Stimulated activated naive B cell treated with anti-CD40 and anti-IgM and Interleukin-4, amounts not matched to agents 10 μg/mL and 1 μg/mL and 100 μg/mL, for 72 hours (primary cell): ENCODE measurements around the gene SNAPIN.

Experiments used
- ATAC-seq, 2 donors: fragments of 150-1000 bp; cut with Tn5 transposase; replicated peaks; 2 replicates each; pipeline ENCODE4 v1.10.0; 2021; ENCODE audit warnings: moderate library complexity in 1 of 2
- DNase-seq: peaks from one replicate; pipeline ENCODE4 v3.0.0; 2021
- H3K27ac Mint-ChIP-seq: one replicate; pipeline ENCODE4 v1.8.0; 2022; ENCODE audit warnings: mild to moderate bottlenecking, mixed read lengths
- H3K27me3 Mint-ChIP-seq, 2 donors: one replicate each; pipeline ENCODE4 v1.8.0; 2022; ENCODE audit warnings: mixed read lengths in 2 of 2
- H3K36me3 Mint-ChIP-seq, 2 donors: one replicate each; pipeline ENCODE4 v1.8.0; 2022; ENCODE audit warnings: mixed read lengths in 2 of 2, mild to moderate bottlenecking in 1 of 2
- H3K4me1 Mint-ChIP-seq, 2 donors: one replicate each; pipeline ENCODE4 v1.8.0; 2022; ENCODE audit warnings: mixed read lengths in 2 of 2, mild to moderate bottlenecking in 1 of 2
- H3K4me3 Mint-ChIP-seq, 2 donors: one replicate each; pipeline ENCODE4 v1.8.0; 2022; ENCODE audit warnings: mild to moderate bottlenecking in 2 of 2, mixed read lengths in 2 of 2, moderate library complexity in 1 of 2
- H3K9me3 Mint-ChIP-seq, 2 donors: one replicate each; pipeline ENCODE4 v1.8.0; 2022; ENCODE audit warnings: mixed read lengths in 2 of 2, mild to moderate bottlenecking in 1 of 2

The SNAPIN gene

GRCh38 chr1:153616144-153616916, 42.2 kb upstream of the SNAPIN start, which contains the start of gene S100A14:
TSS of gene S100A14 (minus strand) at chr1:153616325. CDS start at chr1:153615858, 467 bp downstream.
- peaks cover 19 to 31% of the 10 kb centered on the region in 2 donors for H3K4me1 Mint-ChIP-seq
- ATAC-seq = peak; percentile 37 to 53
- H3K36me3 Mint-ChIP-seq = peaks cover 0 to 3% of the 10 kb centered on the region in 2 donors
- DNase-seq = no peak
- peaks cover 0 to 5% of the 10 kb centered on the region in 2 donors for H3K27me3 Mint-ChIP-seq
- no peaks in the 10 kb centered on the region for H3K9me3 Mint-ChIP-seq
- H3K27ac Mint-ChIP-seq = peak within 1 kb of the TSS; percentile 74
- H3K4me3 Mint-ChIP-seq = no peak within 1 kb of the TSS

GRCh38 chr1:153616917-153617311, 41.6 kb upstream of the SNAPIN start:
- no peak for ATAC-seq

GRCh38 chr1:153617663-153618062, 40.8 kb upstream of the SNAPIN start:
- peak; percentile 91 to 94 for ATAC-seq
- DNase-seq = peak; percentile 50
- Mint-ChIP-seq H3K27ac (peak overlapping the region; percentile 74), H3K9me3 (no peaks in the 10 kb centered on the region), H3K4me1 (peaks cover 19 to 32% of the 10 kb centered on the region in 2 donors), H3K27me3 (peaks cover 0 to 5% of the 10 kb centered on the region in 2 donors), H3K36me3 (peaks cover 0 to 3% of the 10 kb centered on the region in 2 donors), H3K4me3 (no peak overlapping the region)

More at GRCh38 chr1:153616917-153617311, 41.6 kb upstream of the SNAPIN start:
- Mint-ChIP-seq H3K36me3 (peaks cover 0 to 3% of the 10 kb centered on the region in 2 donors), H3K4me3 (no peak overlapping the region), H3K27ac (peak overlapping the region; percentile 74), H3K27me3 (peaks cover 0 to 5% of the 10 kb centered on the region in 2 donors), H3K9me3 (no peaks in the 10 kb centered on the region), H3K4me1 (peaks cover 19 to 31% of the 10 kb centered on the region in 2 donors)
- DNase-seq = no peak

- H3K4me1 Mint-ChIP-seq = peaks cover 19 to 38% of the 10 kb centered on the region in 2 donors
- no peak for DNase-seq
- H3K36me3 Mint-ChIP-seq = peaks cover 0 to 3% of the 10 kb centered on the region in 2 donors
- ATAC-seq = no peak
- H3K9me3 Mint-ChIP-seq = no peaks in the 10 kb centered on the region
- H3K27ac Mint-ChIP-seq = no peak overlapping the region
- H3K4me3 Mint-ChIP-seq = no peak overlapping the region
- H3K27me3 Mint-ChIP-seq = peaks cover 0 to 5% of the 10 kb centered on the region in 2 donors
These were observed 39.3 kb upstream of the SNAPIN start for GRCh38 chr1:153619171-153619570.

- Mint-ChIP-seq H3K4me1 (peaks cover 15 to 25% of the 10 kb centered on the region in 2 donors), H3K9me3 (no peaks in the 10 kb centered on the region), H3K27ac (no peak overlapping the region)
These were observed 35.4 kb upstream of the SNAPIN start for GRCh38 chr1:153623101-153623500.

GRCh38 chr1:153624965-153625611, 33.4 kb upstream of the SNAPIN start:
- H3K9me3 Mint-ChIP-seq = no peaks in the 10 kb centered on the region
- H3K27ac Mint-ChIP-seq = no peak overlapping the region

More at GRCh38 chr1:153623101-153623500, 35.4 kb upstream of the SNAPIN start:
- Mint-ChIP-seq H3K4me3 (no peak overlapping the region), H3K36me3 (peaks cover 0 to 3% of the 10 kb centered on the region in 2 donors), H3K27me3 (peaks cover 0 to 4% of the 10 kb centered on the region in 2 donors)
- DNase-seq = no peak
- no peak for ATAC-seq

GRCh38 chr1:153626477-153626903, 32.0 kb upstream of the SNAPIN start:
- no peak for ATAC-seq
- no peak for DNase-seq
- Mint-ChIP-seq H3K4me3 (peak overlapping the region in 1 of 2 donors; percentile 66), H3K27ac (peak overlapping the region; percentile 70), H3K27me3 (peaks cover 0 to 4% of the 10 kb centered on the region in 2 donors), H3K4me1 (peaks cover 20 to 43% of the 10 kb centered on the region in 2 donors), H3K9me3 (no peaks in the 10 kb centered on the region), H3K36me3 (no peaks in the 10 kb centered on the region)

More at GRCh38 chr1:153624965-153625611, 33.4 kb upstream of the SNAPIN start:
- H3K4me3 Mint-ChIP-seq = no peak overlapping the region
- H3K27me3 Mint-ChIP-seq = peaks cover 0 to 4% of the 10 kb centered on the region in 2 donors
- no peak for DNase-seq
- ATAC-seq = no peak
- H3K4me1 Mint-ChIP-seq = peaks cover 20 to 41% of the 10 kb centered on the region in 2 donors
- no peaks in the 10 kb centered on the region for H3K36me3 Mint-ChIP-seq

GRCh38 chr1:153626904-153627714, 31.4 kb upstream of the SNAPIN start, which contains the start of gene S100A13:
TSS of gene S100A13 (minus strand) at chr1:153627505. CDS start at chr1:153626472, 1,033 bp downstream.
- Mint-ChIP-seq H3K9me3 (no peaks in the 10 kb centered on the region), H3K4me1 (peaks cover 22 to 48% of the 10 kb centered on the region in 2 donors), H3K4me3 (peak within 1 kb of the TSS; percentile 66)

GRCh38 chr1:153627715-153628626, 30.5 kb upstream of the SNAPIN start, which contains the start of gene S100A1:
TSS of gene S100A1 (plus strand) at chr1:153628434. CDS start at chr1:153630522, 2,088 bp downstream.
- DNase-seq (no peak), ATAC-seq (peak in 1 of 2 donors; percentile 10)
- peaks cover 0 to 4% of the 10 kb centered on the region in 2 donors for H3K27me3 Mint-ChIP-seq

More at GRCh38 chr1:153626904-153627714, 31.4 kb upstream of the SNAPIN start, which contains the start of gene S100A13:
- ATAC-seq (peak; percentile 67 to 72), DNase-seq (no peak)
- H3K27me3 Mint-ChIP-seq = peaks cover 0 to 4% of the 10 kb centered on the region in 2 donors
- no peaks in the 10 kb centered on the region for H3K36me3 Mint-ChIP-seq
- peak within 1 kb of the TSS; percentile 89 for H3K27ac Mint-ChIP-seq

GRCh38 chr1:153628638-153629342, 29.7 kb upstream of the SNAPIN start:
- Mint-ChIP-seq H3K9me3 (peaks cover 3% of the 10 kb centered on the region in 2 donors), H3K4me3 (no peak overlapping the region), H3K27me3 (peaks cover 0 to 4% of the 10 kb centered on the region in 2 donors), H3K36me3 (peaks cover 10 to 12% of the 10 kb centered on the region in 2 donors), H3K4me1 (peaks cover 31 to 56% of the 10 kb centered on the region in 2 donors), H3K27ac (peak overlapping the region; percentile 33)
- no peak for DNase-seq
- no peak for ATAC-seq

More at GRCh38 chr1:153627715-153628626, 30.5 kb upstream of the SNAPIN start, which contains the start of gene S100A1:
- Mint-ChIP-seq H3K4me1 (peaks cover 26 to 51% of the 10 kb centered on the region in 2 donors), H3K9me3 (peaks cover 0 to under 1% of the 10 kb centered on the region in 2 donors), H3K4me3 (peak within 1 kb of the TSS; percentile 66), H3K36me3 (peaks cover 3 to 7% of the 10 kb centered on the region in 2 donors), H3K27ac (peak within 1 kb of the TSS; percentile 89)

GRCh38 chr1:153629343-153629665, 29.2 kb upstream of the SNAPIN start:
- peaks cover 3% of the 10 kb centered on the region in 2 donors for H3K9me3 Mint-ChIP-seq
- H3K27me3 Mint-ChIP-seq = peaks cover 0 to 4% of the 10 kb centered on the region in 2 donors
- peaks cover 14 to 17% of the 10 kb centered on the region in 2 donors for H3K36me3 Mint-ChIP-seq
- peak overlapping the region; percentile 33 for H3K27ac Mint-ChIP-seq
- no peak for ATAC-seq
- H3K4me3 Mint-ChIP-seq = no peak overlapping the region
- H3K4me1 Mint-ChIP-seq = peaks cover 31 to 57% of the 10 kb centered on the region in 2 donors
- no peak for DNase-seq

- Mint-ChIP-seq H3K4me1 (peaks cover 31 to 57% of the 10 kb centered on the region in 2 donors), H3K4me3 (no peak overlapping the region), H3K27me3 (peaks cover 0 to 4% of the 10 kb centered on the region in 2 donors), H3K36me3 (peaks cover 16 to 20% of the 10 kb centered on the region in 2 donors), H3K27ac (no peak overlapping the region), H3K9me3 (peaks cover 3% of the 10 kb centered on the region in 2 donors)
- no peak for DNase-seq
- ATAC-seq = no peak
These were observed 28.5 kb upstream of the SNAPIN start for GRCh38 chr1:153629971-153630370.
